Transverse colon (tissue), 4 donors: ENCODE data around the gene TCF20.

ENCODE experiments used
- POLR2A ChIP-seq: fragments of 450-650 bp; IDR thresholded peaks from one replicate; pipeline ENCODE4 v1.6.1; 2016; ENCODE audit warnings: antibody characterized with exemption, mild to moderate bottlenecking, moderate library complexity
- POLR2AphosphoS5 ChIP-seq, 3 donors: sonication (generic); formaldehyde crosslinking; IDR thresholded peaks; one replicate each; pipeline ENCODE4 v1.6.1; 2016; ENCODE audit warnings: antibody characterized with exemption in 3 of 3
- TF ChIP-seq, protein P1 (sequence below), 5 experiments: fragments of 200-600 bp in 3 of 5; fragments of 450-650 bp in 2 of 5; sonication (generic) in 3 of 5; IDR thresholded peaks; 1 replicate in 2 of 5; 2 replicates in 3 of 5; pipeline ENCODE4 v1.5.1; 2016 to 2017; ENCODE audit warnings: antibody characterized with exemption in 5 of 5, inconsistent platforms in 3 of 5, mild to moderate bottlenecking in 2 of 5, moderate library complexity in 1 of 5

DNA sequence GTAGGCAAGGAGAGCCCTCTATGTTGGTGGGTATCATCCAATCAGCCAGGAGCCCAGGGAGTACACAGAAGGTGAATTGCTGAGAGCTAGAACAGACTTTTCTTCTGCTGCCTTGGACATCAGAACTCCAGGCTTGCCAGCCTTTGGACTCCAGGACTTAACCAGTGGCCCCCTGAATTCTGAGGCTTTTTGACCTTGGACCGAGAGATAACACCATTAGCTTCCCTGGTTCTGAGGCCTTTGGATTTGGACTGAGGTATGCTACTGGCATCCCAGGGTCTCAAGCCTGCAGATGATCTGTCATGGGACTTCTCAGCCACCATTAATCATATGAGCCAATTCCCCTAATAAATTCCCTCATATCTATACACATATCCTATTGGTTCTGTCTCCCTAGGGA is 21.5 kb downstream of the TCF20 start:
- TF ChIP-seq POLR2A = no peak
- TF ChIP-seq, protein P1, sequence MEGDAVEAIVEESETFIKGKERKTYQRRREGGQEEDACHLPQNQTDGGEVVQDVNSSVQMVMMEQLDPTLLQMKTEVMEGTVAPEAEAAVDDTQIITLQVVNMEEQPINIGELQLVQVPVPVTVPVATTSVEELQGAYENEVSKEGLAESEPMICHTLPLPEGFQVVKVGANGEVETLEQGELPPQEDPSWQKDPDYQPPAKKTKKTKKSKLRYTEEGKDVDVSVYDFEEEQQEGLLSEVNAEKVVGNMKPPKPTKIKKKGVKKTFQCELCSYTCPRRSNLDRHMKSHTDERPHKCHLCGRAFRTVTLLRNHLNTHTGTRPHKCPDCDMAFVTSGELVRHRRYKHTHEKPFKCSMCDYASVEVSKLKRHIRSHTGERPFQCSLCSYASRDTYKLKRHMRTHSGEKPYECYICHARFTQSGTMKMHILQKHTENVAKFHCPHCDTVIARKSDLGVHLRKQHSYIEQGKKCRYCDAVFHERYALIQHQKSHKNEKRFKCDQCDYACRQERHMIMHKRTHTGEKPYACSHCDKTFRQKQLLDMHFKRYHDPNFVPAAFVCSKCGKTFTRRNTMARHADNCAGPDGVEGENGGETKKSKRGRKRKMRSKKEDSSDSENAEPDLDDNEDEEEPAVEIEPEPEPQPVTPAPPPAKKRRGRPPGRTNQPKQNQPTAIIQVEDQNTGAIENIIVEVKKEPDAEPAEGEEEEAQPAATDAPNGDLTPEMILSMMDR (IDR thresholded peaks at IDR 0.05) = no peak
- TF ChIP-seq POLR2AphosphoS5 (IDR thresholded peaks at IDR 0.05) = no peak
